ENCODE results near the gene MORF4L2. TPM values are rescaled to one million over a fixed set of nuclear protein-coding genes. Genes with fewer than 3 reads are reported as not detected.

MORF4L2 gene
- total RNA-seq, 1 donor from 2014 or later = 166 TPM

DNA sequence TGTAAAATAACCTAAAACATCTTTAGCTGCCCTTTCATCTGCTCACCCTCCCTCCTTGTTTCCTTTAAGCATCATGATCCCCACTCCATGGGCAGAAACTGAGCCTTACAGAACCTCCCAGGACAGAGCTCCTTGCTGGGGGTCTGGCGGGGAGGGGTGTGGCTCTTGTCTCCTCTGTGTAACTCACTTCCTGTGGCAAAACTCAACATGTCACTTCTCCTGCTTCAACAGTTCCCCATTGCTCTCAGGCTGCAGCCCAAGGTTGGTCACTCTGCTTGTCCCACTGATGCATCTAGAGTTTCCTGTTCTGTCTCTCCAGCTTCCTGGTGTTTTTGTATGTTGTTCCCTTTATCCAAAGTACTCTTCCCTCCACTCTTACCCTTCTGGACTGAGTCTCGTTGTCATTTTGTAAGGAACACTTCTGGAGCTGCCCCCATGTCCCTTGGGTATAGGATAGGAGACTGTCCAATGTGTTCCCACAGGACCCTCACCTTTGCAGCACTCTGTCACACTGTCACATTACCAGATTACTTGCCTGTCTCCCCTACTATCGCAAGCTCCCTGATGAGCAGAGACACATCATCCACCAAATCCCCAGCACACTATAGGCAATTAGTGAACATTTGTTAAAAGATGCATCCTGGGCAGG, 43.8 kb upstream of the MORF4L2 start:
- Histone ChIP-seq H3K4me3 (no peak overlapping the region), H3K9me3 (no peaks in the 10 kb centered on the region), H3K27me3 (ENCODE audit: low read depth) (no peaks in the 10 kb centered on the region), H3K36me3 (no peaks in the 10 kb centered on the region), H3K4me1 (no peaks in the 10 kb centered on the region), H3K27ac (no peak overlapping the region)
- TF ChIP-seq, protein P1, sequence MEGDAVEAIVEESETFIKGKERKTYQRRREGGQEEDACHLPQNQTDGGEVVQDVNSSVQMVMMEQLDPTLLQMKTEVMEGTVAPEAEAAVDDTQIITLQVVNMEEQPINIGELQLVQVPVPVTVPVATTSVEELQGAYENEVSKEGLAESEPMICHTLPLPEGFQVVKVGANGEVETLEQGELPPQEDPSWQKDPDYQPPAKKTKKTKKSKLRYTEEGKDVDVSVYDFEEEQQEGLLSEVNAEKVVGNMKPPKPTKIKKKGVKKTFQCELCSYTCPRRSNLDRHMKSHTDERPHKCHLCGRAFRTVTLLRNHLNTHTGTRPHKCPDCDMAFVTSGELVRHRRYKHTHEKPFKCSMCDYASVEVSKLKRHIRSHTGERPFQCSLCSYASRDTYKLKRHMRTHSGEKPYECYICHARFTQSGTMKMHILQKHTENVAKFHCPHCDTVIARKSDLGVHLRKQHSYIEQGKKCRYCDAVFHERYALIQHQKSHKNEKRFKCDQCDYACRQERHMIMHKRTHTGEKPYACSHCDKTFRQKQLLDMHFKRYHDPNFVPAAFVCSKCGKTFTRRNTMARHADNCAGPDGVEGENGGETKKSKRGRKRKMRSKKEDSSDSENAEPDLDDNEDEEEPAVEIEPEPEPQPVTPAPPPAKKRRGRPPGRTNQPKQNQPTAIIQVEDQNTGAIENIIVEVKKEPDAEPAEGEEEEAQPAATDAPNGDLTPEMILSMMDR (IDR thresholded peaks at IDR 0.05) = no peak
- intact Hi-C loops (cut with DNase I) = no loop called here
- DNase-seq (no peak), ATAC-seq (no peak)

DNA sequence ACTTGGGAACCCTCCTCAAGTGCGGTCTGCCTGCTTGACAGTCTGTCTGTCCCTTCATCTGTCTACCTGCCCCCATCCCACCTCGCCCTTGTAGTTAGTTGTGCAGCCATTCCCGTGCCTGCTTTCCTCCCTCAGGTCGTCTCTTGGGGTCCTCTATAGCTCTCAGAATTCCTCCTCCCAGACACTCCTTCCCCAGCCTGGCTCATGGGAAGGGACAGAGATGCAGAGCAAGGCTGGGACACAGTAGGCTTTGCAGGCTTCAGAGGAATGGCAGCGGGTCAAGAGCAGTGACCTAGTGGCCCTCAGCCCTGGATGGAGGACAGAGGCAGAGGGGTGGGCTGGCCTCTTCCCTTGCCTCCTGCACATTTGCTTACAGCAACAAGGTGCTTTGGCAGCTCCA, 42.5 kb upstream of the MORF4L2 start:
- H3K27ac ChIP-seq = no peak overlapping the region
- no peak for DNase-seq
- no peak for ATAC-seq
- TF ChIP-seq, protein P1 (IDR thresholded peaks at IDR 0.05) = no peak
- H3K4me1 ChIP-seq = no peaks in the 10 kb centered on the region
- H3K36me3 ChIP-seq = no peaks in the 10 kb centered on the region
- H3K4me3 ChIP-seq = no peak overlapping the region
- no peaks in the 10 kb centered on the region for H3K9me3 ChIP-seq
- no peaks in the 10 kb centered on the region for H3K27me3 ChIP-seq (ENCODE audit: low read depth)
- intact Hi-C loops (cut with DNase I) = no loop called here

DNA sequence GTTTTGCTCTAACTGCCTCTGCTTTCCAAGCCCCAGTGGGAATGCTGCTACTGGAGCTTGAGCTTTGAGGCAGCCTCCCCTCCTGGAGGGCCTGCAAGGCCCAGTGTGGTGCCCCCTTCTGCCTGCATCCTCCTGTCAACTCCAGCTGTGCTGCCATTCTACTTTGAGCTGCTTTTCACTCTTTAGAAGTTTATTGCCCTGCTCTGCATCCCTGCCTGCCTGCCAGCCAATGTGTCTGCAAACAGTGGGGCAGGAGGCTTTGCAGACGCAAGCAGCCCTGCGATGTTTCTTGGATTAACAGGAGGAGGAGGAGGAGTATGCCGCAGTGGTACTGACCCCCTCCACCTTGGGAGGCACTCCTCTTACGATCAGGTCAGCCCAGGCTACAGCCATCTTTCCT, 40.6 kb upstream of the MORF4L2 start:
- Histone ChIP-seq H3K9me3 (no peaks in the 10 kb centered on the region), H3K36me3 (no peaks in the 10 kb centered on the region), H3K27ac (no peak overlapping the region), H3K4me1 (no peaks in the 10 kb centered on the region), H3K27me3 (ENCODE audit: low read depth) (no peaks in the 10 kb centered on the region), H3K4me3 (no peak overlapping the region)
- intact Hi-C loops (cut with DNase I) = no loop called here
- TF ChIP-seq, protein P1 (IDR thresholded peaks at IDR 0.05) = no peak
- DNase-seq (no peak), ATAC-seq (no peak)

DNA sequence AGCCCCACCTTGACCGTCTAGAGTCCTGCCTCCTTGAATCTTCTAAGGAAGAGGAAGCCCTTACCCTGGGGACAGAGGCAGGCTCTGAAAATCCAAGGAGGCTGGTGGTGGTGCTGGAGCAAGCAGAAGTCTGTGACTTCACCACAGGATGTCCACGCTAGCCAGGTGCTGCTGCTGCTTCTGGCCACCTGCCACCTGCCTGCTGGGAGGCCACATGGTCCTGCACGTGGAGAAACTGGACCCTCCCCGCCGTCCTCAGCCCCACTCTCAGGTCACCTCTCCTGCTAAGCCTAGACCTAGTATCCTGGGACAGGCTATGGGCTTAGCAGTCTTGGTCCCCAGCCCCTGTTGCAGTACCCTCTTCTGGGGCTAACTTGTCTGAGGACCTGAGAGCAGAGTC, 40.0 kb upstream of the MORF4L2 start:
- ATAC-seq (no peak), DNase-seq (no peak)
- Histone ChIP-seq H3K4me1 (no peaks in the 10 kb centered on the region), H3K27me3 (ENCODE audit: low read depth) (no peaks in the 10 kb centered on the region), H3K9me3 (no peaks in the 10 kb centered on the region), H3K27ac (no peak overlapping the region), H3K36me3 (no peaks in the 10 kb centered on the region), H3K4me3 (no peak overlapping the region)
- intact Hi-C loops (cut with DNase I) = no loop called here
- TF ChIP-seq, protein P1 (IDR thresholded peaks at IDR 0.05) = no peak

DNA sequence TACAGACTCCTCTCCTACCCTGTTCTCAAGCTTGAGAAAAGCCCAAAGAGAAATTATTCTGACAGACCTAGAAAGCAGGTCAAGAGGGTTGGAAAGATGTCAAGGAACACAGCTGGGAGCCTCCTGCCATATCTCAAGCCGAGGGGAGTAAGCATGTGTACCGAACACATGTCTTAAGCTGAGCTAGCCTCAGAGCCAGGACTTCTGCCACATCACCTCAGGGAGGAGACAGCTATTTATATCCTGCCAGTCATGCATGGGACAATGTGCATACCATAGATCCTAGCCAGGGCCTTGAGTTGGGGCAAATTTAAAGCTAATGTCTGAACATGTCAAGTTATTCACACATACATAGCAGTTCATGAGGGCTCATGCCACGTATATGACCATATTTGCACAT, 36.0 kb upstream of the MORF4L2 start:
- no peak for DNase-seq
- Histone ChIP-seq H3K4me1 (no peaks in the 10 kb centered on the region), H3K9me3 (no peaks in the 10 kb centered on the region), H3K36me3 (no peaks in the 10 kb centered on the region), H3K4me3 (no peak overlapping the region), H3K27me3 (ENCODE audit: low read depth) (no peaks in the 10 kb centered on the region), H3K27ac (no peak overlapping the region)
- no peak for ATAC-seq
- intact Hi-C loops (cut with DNase I) = no loop called here
- TF ChIP-seq, protein P1 (IDR thresholded peaks at IDR 0.05) = no peak

Data from lower lobe of right lung (tissue), 2 donors.